ENCODE measurements around the gene NOS1AP. TPM values are rescaled to one million over a fixed set of nuclear protein-coding genes. Genes with fewer than 3 reads are reported as not detected.
"Not testable (repeated sequence)": the region's sequence is repeated elsewhere in the genome, so short reads cannot be mapped to it uniquely, and the experiment has no call there.

Gene NOS1AP
- total and polyA plus RNA-seq, 2 experiments from 2014 or later = 5.8 to 6.6 TPM

GRCh38 chr1:162082080-162082479 is 12.6 kb downstream of the NOS1AP start:
- not testable (repeated sequence) for DNase-seq (ENCODE audit: low spot score); H3K36me3 ChIP-seq (ENCODE audit: insufficient read depth); H3K9me3 Mint-ChIP-seq; H3F3A ChIP-seq (replicated peaks; ENCODE audit: low read depth); H3K27ac ChIP-seq (ENCODE audit: low read depth); ATAC-seq; H3K4me3 Mint-ChIP-seq; H3K27ac Mint-ChIP-seq; H3K4me1 ChIP-seq (ENCODE audit: insufficient read depth); H3K4me2 ChIP-seq; H3K4me3 ChIP-seq; H3K9me2 ChIP-seq (ENCODE audit: insufficient read depth); H3K27me3 Mint-ChIP-seq (ENCODE audit: insufficient read depth, low read depth, poor library complexity); H2AFZ ChIP-seq; H3K27me3 ChIP-seq (ENCODE audit: insufficient read depth)
- Histone ChIP-seq H3K79me2 (replicated peaks; ENCODE audit: insufficient read depth) (peaks cover 67% of the 10 kb centered on the region), H4K20me1 (replicated peaks; ENCODE audit: insufficient read depth) (peaks cover 19% of the 10 kb centered on the region; the same call in 1 of the 2 replicates)
- H3K4me1 Mint-ChIP-seq = peaks cover 39% of the 10 kb centered on the region
- H3K36me3 Mint-ChIP-seq (ENCODE audit: low read depth) = peaks cover 19% of the 10 kb centered on the region

- Histone ChIP-seq H2AFZ (no peak overlapping the region), H3K4me1 (ENCODE audit: insufficient read depth) (0 out of 2 replicates have a peak, but pooled peaks cover under 1% of the 10 kb centered on the region), H3K27me3 (ENCODE audit: insufficient read depth) (no peaks in the 10 kb centered on the region), H3K4me2 (no peak overlapping the region), H4K20me1 (replicated peaks; ENCODE audit: insufficient read depth) (peaks cover 19% of the 10 kb centered on the region; the same call in 1 of the 2 replicates), H3F3A (replicated peaks; ENCODE audit: low read depth) (no peaks in the 10 kb centered on the region), H3K9me2 (ENCODE audit: insufficient read depth) (no peaks in the 10 kb centered on the region), H3K36me3 (ENCODE audit: insufficient read depth) (no peaks in the 10 kb centered on the region), H3K79me2 (replicated peaks; ENCODE audit: insufficient read depth) (peaks cover 58% of the 10 kb centered on the region), H3K27ac (ENCODE audit: low read depth) (no peak overlapping the region), H3K4me3 (no peak overlapping the region)
- H3K27ac Mint-ChIP-seq = no peak overlapping the region
- no peak for TF ChIP-seq REST (IDR thresholded peaks at IDR 0.05; ENCODE audit: unreplicated experiment)
- TF ChIP-seq NANOG (IDR thresholded peaks at IDR 0.05; ENCODE audit: borderline replicate concordance) = no peak
- TF ChIP-seq STAT1 (IDR thresholded peaks at IDR 0.05; ENCODE audit: unreplicated experiment) = no peak
- TF ChIP-seq POLR2AphosphoS5 (IDR thresholded peaks at IDR 0.05; ENCODE audit: low read depth) = no peak
- TF ChIP-seq EZH2 (IDR thresholded peaks at IDR 0.05; ENCODE audit: low read depth, unreplicated experiment) = no peak
- ATAC-seq (no peak), DNase-seq (ENCODE audit: low spot score) (no peak)
- peaks cover 3% of the 10 kb centered on the region for H3K27me3 Mint-ChIP-seq (ENCODE audit: insufficient read depth, low read depth, poor library complexity)
- peaks cover 21% of the 10 kb centered on the region for H3K36me3 Mint-ChIP-seq (ENCODE audit: low read depth)
- H3K4me3 Mint-ChIP-seq = no peak overlapping the region
- H3K9me3 Mint-ChIP-seq = peaks cover 4% of the 10 kb centered on the region; the same call in 2 of the 3 replicates
- peaks cover 35% of the 10 kb centered on the region for H3K4me1 Mint-ChIP-seq
Observed at GRCh38 chr1:162083273-162083672, 13.8 kb downstream of the NOS1AP start.

GRCh38 chr1:162085991-162086390 is 16.5 kb downstream of the NOS1AP start:
- ATAC-seq = no peak
- H3K27ac Mint-ChIP-seq = no peak overlapping the region

More at GRCh38 chr1:162085991-162086390, 16.5 kb downstream of the NOS1AP start:
- Mint-ChIP-seq H3K9me3 (peaks cover 4% of the 10 kb centered on the region; the same call in 2 of the 3 replicates), H3K27me3 (ENCODE audit: insufficient read depth, low read depth, poor library complexity) (peaks cover 6% of the 10 kb centered on the region), H3K4me1 (peaks cover 20% of the 10 kb centered on the region), H3K36me3 (ENCODE audit: low read depth) (peaks cover 26% of the 10 kb centered on the region), H3K4me3 (no peak overlapping the region)
- Histone ChIP-seq H3K4me3 (no peak overlapping the region), H3F3A (replicated peaks; ENCODE audit: low read depth) (no peaks in the 10 kb centered on the region), H3K4me1 (ENCODE audit: insufficient read depth) (peaks cover 3% of the 10 kb centered on the region; the same call in 1 of the 2 replicates), H3K36me3 (ENCODE audit: insufficient read depth) (no peaks in the 10 kb centered on the region), H3K9me2 (ENCODE audit: insufficient read depth) (no peaks in the 10 kb centered on the region), H3K4me2 (no peak overlapping the region), H2AFZ (no peak overlapping the region), H3K27ac (ENCODE audit: low read depth) (no peak overlapping the region), H3K79me2 (replicated peaks; ENCODE audit: insufficient read depth) (peaks cover 46% of the 10 kb centered on the region), H3K27me3 (ENCODE audit: insufficient read depth) (peaks cover 15% of the 10 kb centered on the region), H4K20me1 (replicated peaks; ENCODE audit: insufficient read depth) (peaks cover 4% of the 10 kb centered on the region; the same call in 1 of the 2 replicates)
- TF ChIP-seq CREB1 (CRISPR knock-in tag; IDR thresholded peaks at IDR 0.05; ENCODE audit: low read depth) (no peak), STAT1 (IDR thresholded peaks at IDR 0.05; ENCODE audit: unreplicated experiment) (no peak), ZNF331 (CRISPR knock-in tag; IDR thresholded peaks at IDR 0.05; ENCODE audit: low read depth) (no peak)
- DNase-seq (ENCODE audit: low spot score) = no peak
